SKM-1 (cell line): ENCODE measurements around the gene CSNK1A1.
"Not testable (repeated sequence)": the region's sequence is repeated elsewhere in the genome, so short reads cannot be mapped to it uniquely, and the experiment has no call there.

Experiments used
- DNase-seq: peaks from one replicate; lab custom pipeline; 2025; ENCODE audit not compliant: unreplicated experiment; lab: John Stamatoyannopoulos, UW

The CSNK1A1 gene

GRCh38 chr5:149532413-149532812 lies 18.8 kb downstream of the CSNK1A1 start:
- no peak for DNase-seq

GRCh38 chr5:149529463-149529862 lies 21.8 kb downstream of the CSNK1A1 start:
- no peak for DNase-seq

- DNase-seq, result no peak
Observed at GRCh38 chr5:149528281-149529060, 22.8 kb downstream of the CSNK1A1 start.

- DNase-seq, result no peak
Observed at GRCh38 chr5:149526845-149527590, 24.2 kb downstream of the CSNK1A1 start.

GRCh38 chr5:149521739-149522685 lies 29.2 kb downstream of the CSNK1A1 start:
- no peak for DNase-seq

- no peak for DNase-seq
Observed at GRCh38 chr5:149519601-149520000, 31.6 kb downstream of the CSNK1A1 start.

GRCh38 chr5:149518620-149519019 lies 32.6 kb downstream of the CSNK1A1 start:
- DNase-seq, result no peak

GRCh38 chr5:149517461-149518122 lies 33.6 kb downstream of the CSNK1A1 start:
- no peak for DNase-seq

- DNase-seq, result no peak
Observed at GRCh38 chr5:149514512-149514911, 36.7 kb downstream of the CSNK1A1 start.

GRCh38 chr5:149513372-149513947 lies 37.8 kb downstream of the CSNK1A1 start:
- not testable (repeated sequence) for DNase-seq

- DNase-seq, result no peak
Observed at GRCh38 chr5:149510136-149510535, 41.1 kb downstream of the CSNK1A1 start.

GRCh38 chr5:149504677-149505076 lies 46.6 kb downstream of the CSNK1A1 start:
- no peak for DNase-seq

GRCh38 chr5:149503006-149503405 lies 48.2 kb downstream of the CSNK1A1 start:
- no peak for DNase-seq

- DNase-seq, result no peak
Observed at GRCh38 chr5:149500922-149501582, 50.2 kb downstream of the CSNK1A1 start.

- no peak for DNase-seq
Observed at GRCh38 chr5:149498724-149499336, 52.4 kb downstream of the CSNK1A1 start.

GRCh38 chr5:149497357-149497756 lies 53.9 kb downstream of the CSNK1A1 start:
- no peak for DNase-seq

- DNase-seq, result no peak
Observed at GRCh38 chr5:149496917-149497316, 54.3 kb downstream of the CSNK1A1 start.

GRCh38 chr5:149496166-149496565 lies 55.1 kb downstream of the CSNK1A1 start:
- DNase-seq, result no peak

- DNase-seq, result no peak
Observed at GRCh38 chr5:149495673-149496072, 55.6 kb downstream of the CSNK1A1 start.
